ENCODE results near the gene SMIM28. TPM values are rescaled to one million over a fixed set of nuclear protein-coding genes. Genes with fewer than 3 reads are reported as not detected.

Gene SMIM28
- total and polyA plus RNA-seq, 9 donors, result not detected

- Histone ChIP-seq H3K27me3 (no peaks in the 10 kb centered on the region), H3K36me3 (no peaks in the 10 kb centered on the region), H3K9me3 (no peaks in the 10 kb centered on the region), H3K4me1 (ENCODE audit: insufficient read depth) (no peaks in the 10 kb centered on the region), H3K27ac (no peak overlapping the region), H3K4me3 (no peak overlapping the region)
- no peak for DNase-seq
- TF ChIP-seq POLR2A (IDR thresholded peaks at IDR 0.05) (no peak), EP300 (IDR thresholded peaks at IDR 0.05) (no peak)
- WGBS, 3 donors, result 86 to 89% (median 89%) methylated on average over 5 of the region's 5 CpGs
- intact Hi-C loops (cut with DNase I), result no loop called here
Observed at GRCh38 chr6:138415125-138415524, 37.4 kb downstream of the SMIM28 start.

GRCh38 chr6:138416206-138416605 lies 38.5 kb downstream of the SMIM28 start:
- no peak for DNase-seq
- no peak overlapping the region for H3K4me3 ChIP-seq
- no peaks in the 10 kb centered on the region for H3K9me3 ChIP-seq
- no peaks in the 10 kb centered on the region for H3K36me3 ChIP-seq
- intact Hi-C loops (cut with DNase I), result no loop called here
- H3K4me1 ChIP-seq (ENCODE audit: insufficient read depth), result no peaks in the 10 kb centered on the region
- no peaks in the 10 kb centered on the region for H3K27me3 ChIP-seq
- no peak for TF ChIP-seq CTCF (IDR thresholded peaks at IDR 0.05)
- TF ChIP-seq EP300 (IDR thresholded peaks at IDR 0.05), result no peak
- no peak overlapping the region for H3K27ac ChIP-seq
- 87 to 90% (median 87%) methylated on average over 4 of the region's 4 CpGs for WGBS, 3 donors

- Histone ChIP-seq H3K36me3 (no peaks in the 10 kb centered on the region), H3K4me3 (no peak overlapping the region), H3K27me3 (no peaks in the 10 kb centered on the region), H3K4me1 (ENCODE audit: insufficient read depth) (no peaks in the 10 kb centered on the region), H3K9me3 (no peaks in the 10 kb centered on the region), H3K27ac (no peak overlapping the region)
- intact Hi-C loops (cut with DNase I), result no loop called here
- DNase-seq, result no peak
- TF ChIP-seq EP300 (IDR thresholded peaks at IDR 0.05) (no peak), CTCF (IDR thresholded peaks at IDR 0.05) (no peak), POLR2A (IDR thresholded peaks at IDR 0.05) (no peak)
- 91 to 96% (median 93%) methylated on average over 3 of the region's 3 CpGs for WGBS, 3 donors
Observed at GRCh38 chr6:138417493-138418117, 39.9 kb downstream of the SMIM28 start.

GRCh38 chr6:138418118-138418742 lies 40.5 kb downstream of the SMIM28 start:
- H3K4me1 ChIP-seq (ENCODE audit: insufficient read depth), result no peaks in the 10 kb centered on the region
- no peak overlapping the region for H3K27ac ChIP-seq
- no peaks in the 10 kb centered on the region for H3K27me3 ChIP-seq
- no peak overlapping the region for H3K4me3 ChIP-seq
- 98 to 100% (median 99%) methylated on average over 3 of the region's 3 CpGs for WGBS, 3 donors
- no peak for TF ChIP-seq CTCF (IDR thresholded peaks at IDR 0.05)
- TF ChIP-seq EP300 (IDR thresholded peaks at IDR 0.05), result no peak
- TF ChIP-seq POLR2A (IDR thresholded peaks at IDR 0.05), result no peak
- H3K36me3 ChIP-seq, result no peaks in the 10 kb centered on the region
- no peaks in the 10 kb centered on the region for H3K9me3 ChIP-seq
- DNase-seq, result no peak
- intact Hi-C loops (cut with DNase I), result no loop called here

- no peaks in the 10 kb centered on the region for H3K4me1 ChIP-seq (ENCODE audit: insufficient read depth)
- 94 to 95% (median 94%) methylated on average over 3 of the region's 3 CpGs for WGBS, 3 donors
- no peak for TF ChIP-seq EP300 (IDR thresholded peaks at IDR 0.05)
- no peak for TF ChIP-seq CTCF (IDR thresholded peaks at IDR 0.05)
- no peak for TF ChIP-seq POLR2A (IDR thresholded peaks at IDR 0.05)
- H3K27me3 ChIP-seq, result no peaks in the 10 kb centered on the region
- no peaks in the 10 kb centered on the region for H3K9me3 ChIP-seq
- H3K27ac ChIP-seq, result no peak overlapping the region
- intact Hi-C loops (cut with DNase I), result loop anchor here in 1 of 4 donors (10.0 kb wide), 1 partner anchor 345 kb away; no protein-coding TSS in a partner anchor
- no peak for DNase-seq
- H3K36me3 ChIP-seq, result no peaks in the 10 kb centered on the region
- no peak overlapping the region for H3K4me3 ChIP-seq
Observed at GRCh38 chr6:138419766-138420165, 42.1 kb downstream of the SMIM28 start.

Measured in ovary (tissue), 9 donors.